SU-DHL-6 (cell line): ENCODE results near the gene CAMSAP1.

Experiments
- H2AFZ ChIP-seq: fragments of 200-600 bp; sonication (generic); 2 replicates; pipeline ENCODE4 v1.6.1; 2014; ENCODE audit warnings: low read depth, mild to moderate bottlenecking, moderate library complexity, mixed read lengths, antibody characterized with exemption, low read length; ENCODE audit not compliant: severe bottlenecking
- H3F3A ChIP-seq: fragments of 200-600 bp; shearing (Covaris generic); 2 replicates; pipeline ENCODE4 v1.6.0; 2016; ENCODE audit warnings: antibody characterized with exemption, mild to moderate bottlenecking; ENCODE audit not compliant: insufficient read depth
- H3K27ac ChIP-seq: fragments of 200-600 bp; sonication (generic); 2 replicates; pipeline ENCODE4 v1.5.1; 2016; ENCODE audit warnings: low read depth, mild to moderate bottlenecking, low read length, moderate library complexity, mixed read lengths
- H3K27me3 ChIP-seq: fragments of 200-600 bp; sonication (generic), shearing (Covaris generic); 2 replicates; pipeline ENCODE4 v1.6.0; 2014; ENCODE audit warnings: mild to moderate bottlenecking, low read length
- H3K36me3 ChIP-seq: fragments of 200-600 bp; sonication (generic); 2 replicates; pipeline ENCODE4 v1.6.1; 2014; ENCODE audit warnings: mild to moderate bottlenecking, low read length, mixed read lengths
- H3K4me2 ChIP-seq: fragments of 300-600, 200-600 bp; shearing (Covaris generic), sonication (generic); 2 replicates; pipeline ENCODE4 v1.6.0; 2014; ENCODE audit warnings: low read length, low read depth, mild to moderate bottlenecking; ENCODE audit not compliant: poor library complexity, severe bottlenecking
- H3K4me3 ChIP-seq: fragments of 200-600 bp; sonication (generic); 2 replicates; pipeline ENCODE4 v1.5.1; 2014; ENCODE audit warnings: antibody characterized with exemption, low read length, mild to moderate bottlenecking, mixed read lengths; ENCODE audit not compliant: insufficient read depth, poor library complexity, severe bottlenecking
- H3K79me2 ChIP-seq: fragments of 200-600 bp; sonication (generic); 2 replicates; pipeline ENCODE4 v1.6.1; 2014; ENCODE audit warnings: mild to moderate bottlenecking, low read length, moderate library complexity; ENCODE audit not compliant: insufficient read depth
- H3K9ac ChIP-seq: fragments of 200-600 bp; sonication (generic); 2 replicates; pipeline ENCODE4 v1.7.0; 2014; ENCODE audit warnings: mild to moderate bottlenecking, low read length
- H3K9me2 ChIP-seq: fragments of 200-600 bp; sonication (generic); replicated peaks from 2 replicates; pipeline ENCODE4 v1.6.1; 2014; ENCODE audit warnings: low read length; ENCODE audit not compliant: insufficient read depth
- H3K9me3 ChIP-seq: fragments of 200-600 bp; sonication (generic); 2 replicates; pipeline ENCODE4 v1.6.1; 2014; ENCODE audit warnings: low read length, mixed read lengths; ENCODE audit not compliant: insufficient read depth
- H4K20me1 ChIP-seq: fragments of 200-600 bp; sonication (generic); 2 replicates; pipeline ENCODE4 v1.6.1; 2014; ENCODE audit warnings: low read depth, mild to moderate bottlenecking, antibody characterized with exemption, low read length, moderate library complexity, mixed read lengths
- CTCF ChIP-seq: fragments of 200-600 bp; sonication (generic); IDR thresholded peaks from one replicate; pipeline ENCODE4 v1.5.1; 2017; ENCODE audit warnings: antibody characterized with exemption, mild to moderate bottlenecking, low read length, moderate library complexity; ENCODE audit not compliant: insufficient read depth, poor library complexity, severe bottlenecking
- EZH2phosphoT487 ChIP-seq: fragments of 200-600 bp; sonication (generic), shearing (Covaris generic); conservative IDR thresholded peaks from 2 replicates; pipeline ENCODE4 v1.6.1; 2018; ENCODE audit warnings: mild to moderate bottlenecking, antibody characterized with exemption, low read length, moderate library complexity, mixed read lengths

The CAMSAP1 gene

DNA sequence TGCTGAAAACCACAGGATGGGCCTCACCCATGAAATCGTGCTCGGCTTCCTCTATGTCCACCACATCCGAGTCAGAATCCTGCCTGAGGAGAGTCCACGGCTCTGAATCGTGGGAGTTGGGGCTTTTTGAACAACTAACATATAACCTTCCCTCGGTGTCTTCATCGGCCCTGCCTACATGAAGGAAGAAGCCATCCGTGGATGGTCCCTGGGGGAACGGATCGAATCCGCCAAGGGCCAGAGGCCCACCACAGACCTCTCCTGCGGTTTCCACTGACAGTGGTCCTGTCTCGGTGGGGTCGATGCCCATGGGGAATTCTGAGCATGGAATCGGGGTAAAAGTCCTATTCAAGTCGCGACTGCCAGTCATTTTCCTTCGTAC lies 85.0 kb downstream of the CAMSAP1 start:
- H3K9me3 ChIP-seq, result no peaks in the 10 kb centered on the region
- H3K36me3 ChIP-seq, result peaks cover 3% of the 10 kb centered on the region; the same call in 1 of the 2 replicates
- no peak overlapping the region for H3K9ac ChIP-seq

DNA sequence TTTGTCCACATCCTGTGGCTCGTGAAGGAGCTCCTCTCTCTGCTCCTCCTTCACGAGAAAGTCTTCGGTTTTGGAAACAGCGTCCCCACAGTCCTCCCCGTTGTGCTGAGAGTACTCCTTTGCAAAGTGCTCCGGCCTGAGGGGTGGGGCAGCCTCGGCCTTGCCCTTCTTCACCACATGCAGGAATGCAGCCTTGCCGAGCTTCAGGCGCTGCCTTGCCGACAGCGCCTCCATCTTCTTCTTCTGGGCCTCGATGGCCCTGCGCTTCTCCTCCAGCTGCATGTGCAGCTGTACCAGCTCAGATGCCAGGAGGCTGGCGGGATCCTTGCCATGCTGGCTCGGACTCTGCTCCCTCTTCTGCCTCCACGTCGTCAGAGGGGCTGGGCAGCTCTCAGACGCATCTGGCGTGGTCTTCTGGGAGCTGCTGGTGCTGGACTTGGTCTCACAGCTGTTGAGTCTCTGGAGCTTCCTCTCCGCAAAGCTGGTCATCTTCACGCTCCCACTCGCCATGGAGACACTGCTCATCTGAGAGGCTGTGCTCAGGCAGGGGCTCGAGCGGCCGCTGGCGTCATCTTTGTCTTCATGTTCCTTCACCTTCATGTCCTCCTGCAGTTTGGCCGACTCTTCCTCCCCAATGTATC lies 85.5 kb downstream of the CAMSAP1 start:
- Histone ChIP-seq H3K79me2 (no peaks in the 10 kb centered on the region; the same call in 1 of the 2 replicates), H4K20me1 (no peaks in the 10 kb centered on the region), H3K9ac (no peak overlapping the region), H3K27me3 (no peaks in the 10 kb centered on the region), H3F3A (no peaks in the 10 kb centered on the region), H3K36me3 (peaks cover 3% of the 10 kb centered on the region; the same call in 1 of the 2 replicates), H3K9me2 (no peaks in the 10 kb centered on the region), H3K4me3 (no peak overlapping the region), H3K9me3 (no peaks in the 10 kb centered on the region), H3K27ac (no peak overlapping the region), H2AFZ (no peak overlapping the region), H3K4me2 (no peak overlapping the region)
- TF ChIP-seq CTCF (no peak), EZH2phosphoT487 (no peak)

More for the DNA sequence above, 85.0 kb downstream of the CAMSAP1 start:
- H3K9me2 ChIP-seq, result no peaks in the 10 kb centered on the region
- no peaks in the 10 kb centered on the region; the same call in 1 of the 2 replicates for H3K79me2 ChIP-seq
- no peak overlapping the region for H2AFZ ChIP-seq
- H4K20me1 ChIP-seq, result no peaks in the 10 kb centered on the region
- TF ChIP-seq EZH2phosphoT487 (no peak), CTCF (no peak)
- H3F3A ChIP-seq, result no peaks in the 10 kb centered on the region
- no peaks in the 10 kb centered on the region for H3K27me3 ChIP-seq
- H3K27ac ChIP-seq, result no peak overlapping the region
- H3K4me3 ChIP-seq, result no peak overlapping the region
- no peak overlapping the region for H3K4me2 ChIP-seq

DNA sequence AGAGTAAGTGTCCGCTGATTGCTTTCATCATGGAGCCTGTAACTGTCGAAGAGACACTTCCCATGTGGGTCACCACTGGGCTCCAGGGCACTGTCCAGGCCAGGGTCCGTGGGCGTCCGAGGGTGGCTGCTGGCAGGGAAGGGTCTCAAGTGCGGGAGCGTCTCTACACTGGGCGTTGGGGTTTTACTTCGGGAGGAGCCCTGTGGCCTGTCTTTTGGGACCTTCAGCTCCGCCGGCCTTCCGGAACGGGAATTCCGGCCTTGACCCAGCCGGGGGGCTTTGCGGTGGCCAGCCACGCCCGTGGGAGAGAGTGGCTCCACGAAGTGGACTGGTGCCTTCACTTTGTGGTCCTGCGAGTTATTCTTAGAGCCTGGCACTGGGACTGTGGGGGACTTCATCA lies 86.2 kb downstream of the CAMSAP1 start:
- H4K20me1 ChIP-seq, result no peaks in the 10 kb centered on the region
- no peak overlapping the region for H3K27ac ChIP-seq
- H3K4me2 ChIP-seq, result no peak overlapping the region
- no peaks in the 10 kb centered on the region for H3F3A ChIP-seq
- H3K36me3 ChIP-seq, result peaks cover 3% of the 10 kb centered on the region; the same call in 1 of the 2 replicates
- H3K9me3 ChIP-seq, result no peaks in the 10 kb centered on the region
- H3K9ac ChIP-seq, result no peak overlapping the region
- no peaks in the 10 kb centered on the region; the same call in 1 of the 2 replicates for H3K79me2 ChIP-seq
- TF ChIP-seq EZH2phosphoT487, result no peak
- no peak for TF ChIP-seq CTCF
- H3K4me3 ChIP-seq, result no peak overlapping the region
- no peaks in the 10 kb centered on the region for H3K27me3 ChIP-seq
- no peaks in the 10 kb centered on the region for H3K9me2 ChIP-seq
- H2AFZ ChIP-seq, result no peak overlapping the region
